ENCODE results near the gene IER3.
"Not testable (repeated sequence)": the region's sequence is repeated elsewhere in the genome, so short reads cannot be mapped to it uniquely, and the experiment has no call there.

Gene IER3

DNA sequence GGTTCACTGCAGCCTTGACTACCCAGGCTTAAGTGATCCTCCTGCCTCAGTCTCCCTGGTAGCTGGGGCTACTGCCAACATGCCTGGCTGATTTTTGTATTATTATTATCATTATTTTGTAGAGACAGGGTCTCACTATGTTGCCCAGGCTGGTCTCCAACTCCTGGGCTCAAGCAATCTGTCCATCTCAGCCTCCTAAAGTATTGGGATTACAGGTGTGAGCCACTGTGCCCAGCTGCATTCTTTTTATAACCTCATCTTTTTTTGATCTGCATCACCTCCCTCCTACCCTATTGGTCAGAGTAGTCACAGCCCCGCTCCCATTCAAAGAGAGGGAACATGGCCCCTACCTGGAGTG lies 23.6 kb upstream of the IER3 start:
- no peaks in the 10 kb centered on the region for H3K9me3 ChIP-seq
- H3K4me1 ChIP-seq = peaks cover 0 to 30% (median 19%) of the 10 kb centered on the region in 4 donors
- no peak for DNase-seq
- no peaks in the 10 kb centered on the region for H3K27me3 ChIP-seq
- no peak overlapping the region for H3K4me3 ChIP-seq
- intact Hi-C loops (cut with DNase I; ENCODE audit: low total_unique reads) = no loop called here
- TF ChIP-seq, protein P1, sequence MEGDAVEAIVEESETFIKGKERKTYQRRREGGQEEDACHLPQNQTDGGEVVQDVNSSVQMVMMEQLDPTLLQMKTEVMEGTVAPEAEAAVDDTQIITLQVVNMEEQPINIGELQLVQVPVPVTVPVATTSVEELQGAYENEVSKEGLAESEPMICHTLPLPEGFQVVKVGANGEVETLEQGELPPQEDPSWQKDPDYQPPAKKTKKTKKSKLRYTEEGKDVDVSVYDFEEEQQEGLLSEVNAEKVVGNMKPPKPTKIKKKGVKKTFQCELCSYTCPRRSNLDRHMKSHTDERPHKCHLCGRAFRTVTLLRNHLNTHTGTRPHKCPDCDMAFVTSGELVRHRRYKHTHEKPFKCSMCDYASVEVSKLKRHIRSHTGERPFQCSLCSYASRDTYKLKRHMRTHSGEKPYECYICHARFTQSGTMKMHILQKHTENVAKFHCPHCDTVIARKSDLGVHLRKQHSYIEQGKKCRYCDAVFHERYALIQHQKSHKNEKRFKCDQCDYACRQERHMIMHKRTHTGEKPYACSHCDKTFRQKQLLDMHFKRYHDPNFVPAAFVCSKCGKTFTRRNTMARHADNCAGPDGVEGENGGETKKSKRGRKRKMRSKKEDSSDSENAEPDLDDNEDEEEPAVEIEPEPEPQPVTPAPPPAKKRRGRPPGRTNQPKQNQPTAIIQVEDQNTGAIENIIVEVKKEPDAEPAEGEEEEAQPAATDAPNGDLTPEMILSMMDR (IDR thresholded peaks at IDR 0.05) = no peak
- no peaks in the 10 kb centered on the region for H3K36me3 ChIP-seq
- no peak overlapping the region for H3K27ac ChIP-seq

DNA sequence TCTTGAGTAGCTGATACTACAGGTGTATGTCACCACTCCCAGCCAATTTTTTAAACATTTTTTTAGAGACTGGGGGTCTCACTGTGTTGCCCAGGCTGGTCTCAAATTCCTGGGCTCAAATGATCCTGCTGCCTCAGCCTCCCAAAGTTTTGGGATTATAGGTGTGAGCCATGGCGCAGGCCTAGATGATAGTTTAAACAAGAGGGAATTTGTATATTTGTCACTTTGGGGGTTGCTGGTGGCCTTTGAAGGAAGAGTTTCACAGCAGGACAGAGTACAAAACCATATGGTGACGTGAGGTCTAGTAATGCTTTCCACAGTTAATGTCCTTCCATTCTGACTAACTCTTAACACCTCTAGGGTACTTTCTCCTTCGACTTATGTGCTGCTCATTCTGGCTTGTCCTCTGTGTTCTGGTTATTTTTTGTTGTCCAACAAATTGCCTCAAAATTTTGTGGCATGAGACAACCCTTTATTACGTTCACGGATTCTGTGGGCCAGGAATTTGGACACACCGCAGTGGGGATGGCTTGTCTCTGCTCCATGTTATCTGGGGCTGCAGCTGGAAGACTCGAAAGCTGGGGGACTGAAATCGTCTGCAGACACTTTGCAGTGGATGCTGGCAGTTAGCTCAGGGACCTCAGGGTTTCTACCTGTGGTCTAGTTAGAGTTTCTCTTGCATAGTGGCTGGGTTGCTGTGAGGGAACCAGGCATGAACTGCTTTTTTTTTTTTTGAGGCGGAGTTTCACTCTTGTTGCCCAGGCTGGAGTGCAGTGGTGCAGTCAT lies 23.0 kb upstream of the IER3 start:
- H3K36me3 ChIP-seq = no peaks in the 10 kb centered on the region
- no peak overlapping the region for H3K27ac ChIP-seq
- H3K4me3 ChIP-seq = no peak overlapping the region
- TF ChIP-seq, protein P1 (IDR thresholded peaks at IDR 0.05) = no peak
- peaks cover 0 to 30% (median 19%) of the 10 kb centered on the region in 4 donors for H3K4me1 ChIP-seq
- intact Hi-C loops (cut with DNase I; ENCODE audit: low total_unique reads) = no loop called here
- no peaks in the 10 kb centered on the region for H3K27me3 ChIP-seq
- no peaks in the 10 kb centered on the region for H3K9me3 ChIP-seq
- no peak for DNase-seq

DNA sequence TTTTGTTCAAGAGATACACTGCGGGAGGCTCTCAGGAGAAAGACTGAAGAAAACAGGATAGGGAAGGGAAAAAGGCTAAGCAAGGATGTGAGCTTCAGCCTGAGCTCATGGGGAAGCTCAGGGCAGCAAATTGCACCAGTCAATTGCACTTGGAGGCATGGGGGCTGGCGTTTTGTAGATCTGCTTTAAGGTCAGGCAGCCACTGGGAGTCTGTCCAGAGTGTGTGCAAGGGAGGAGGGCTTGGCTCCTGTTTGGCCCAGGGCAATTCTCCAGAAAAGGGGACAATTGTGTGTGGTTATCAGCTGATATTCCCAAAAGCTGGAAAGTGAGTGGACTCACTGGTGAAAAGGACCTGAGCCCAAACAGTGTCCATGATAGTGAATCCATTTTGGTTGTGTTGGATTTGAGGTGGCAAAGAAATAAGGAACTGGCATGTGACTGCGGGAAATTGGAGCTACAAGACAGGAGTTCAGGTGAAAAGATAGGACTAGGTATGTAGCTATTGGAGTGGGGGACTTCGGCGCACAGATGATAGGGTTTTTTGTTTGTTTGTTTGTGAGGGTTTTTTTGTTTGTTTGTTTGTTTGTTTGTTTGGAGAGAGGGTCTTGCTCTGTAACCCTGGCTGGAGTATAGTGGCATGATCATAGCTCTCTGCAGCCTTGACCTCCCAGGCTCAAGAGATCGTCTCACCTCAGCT lies 22.3 kb upstream of the IER3 start:
- Histone ChIP-seq H3K9me3 (no peaks in the 10 kb centered on the region), H3K27ac (no peak overlapping the region)
- intact Hi-C loops (cut with DNase I; ENCODE audit: low total_unique reads) = no loop called here

DNA sequence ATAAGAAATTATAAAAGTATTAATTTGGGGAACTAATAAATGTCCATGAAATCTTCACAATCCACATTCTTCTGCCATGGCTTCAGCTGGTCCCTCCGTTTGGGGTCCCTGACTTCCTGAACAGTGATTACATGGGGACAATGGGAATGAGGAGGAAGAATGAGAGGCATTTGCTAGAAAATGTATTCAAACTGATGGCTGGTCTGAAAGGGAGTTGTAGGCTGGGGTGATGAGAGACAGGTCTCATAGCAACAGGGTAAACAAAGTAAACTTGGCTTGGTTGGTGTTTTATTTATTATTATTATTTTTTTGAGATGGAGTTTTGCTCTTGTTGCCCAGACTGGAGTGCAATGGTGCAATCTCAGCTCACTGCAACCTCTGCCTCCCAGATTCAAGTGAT lies 21.1 kb upstream of the IER3 start:
- H3K27ac ChIP-seq; intact Hi-C loops (cut with DNase I; ENCODE audit: low total_unique reads); DNase-seq; H3K9me3 ChIP-seq; H3K27me3 ChIP-seq; H3K4me3 ChIP-seq; H3K36me3 ChIP-seq: not testable (repeated sequence)
- peaks cover 0 to 36% (median 23%) of the 10 kb centered on the region in 4 donors for H3K4me1 ChIP-seq

More for the DNA sequence above, 22.3 kb upstream of the IER3 start:
- TF ChIP-seq, protein P1 (IDR thresholded peaks at IDR 0.05) = no peak
- no peak for DNase-seq
- Histone ChIP-seq H3K4me3 (no peak overlapping the region), H3K4me1 (peaks cover 0 to 30% (median 19%) of the 10 kb centered on the region in 4 donors), H3K36me3 (no peaks in the 10 kb centered on the region), H3K27me3 (no peaks in the 10 kb centered on the region)

DNA sequence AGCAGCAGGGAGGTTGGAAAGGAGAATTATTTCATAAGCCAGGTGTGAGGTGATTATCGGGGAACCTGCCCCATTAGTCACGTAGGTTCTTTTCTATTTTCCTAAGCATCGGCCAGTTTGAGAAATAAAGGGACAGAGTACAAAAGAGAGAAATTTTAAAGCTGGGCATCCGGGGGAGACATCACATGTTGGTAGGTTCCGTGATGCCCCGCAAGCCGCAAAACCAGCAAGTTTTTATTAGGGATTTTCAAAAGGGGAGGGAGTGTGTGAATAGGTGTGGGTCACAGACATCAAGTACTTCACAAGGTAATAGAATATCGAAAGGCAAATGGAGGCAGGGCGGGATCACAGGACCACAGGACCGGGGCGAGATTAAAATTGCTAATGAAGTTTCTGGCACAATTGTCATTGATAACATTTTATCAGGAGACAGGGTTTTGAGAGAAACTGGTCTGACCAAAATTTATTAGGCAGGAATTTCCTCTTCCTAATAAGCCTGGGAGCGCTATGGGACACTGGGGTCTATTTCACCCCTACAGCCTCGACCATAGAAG lies 20.2 kb upstream of the IER3 start:
- H3K36me3 ChIP-seq; H3K27ac ChIP-seq; H3K4me3 ChIP-seq; DNase-seq; H3K27me3 ChIP-seq; H3K9me3 ChIP-seq; intact Hi-C loops (cut with DNase I; ENCODE audit: low total_unique reads): not testable (repeated sequence)
- peaks cover 0 to 38% (median 20%) of the 10 kb centered on the region in 4 donors for H3K4me1 ChIP-seq

DNA sequence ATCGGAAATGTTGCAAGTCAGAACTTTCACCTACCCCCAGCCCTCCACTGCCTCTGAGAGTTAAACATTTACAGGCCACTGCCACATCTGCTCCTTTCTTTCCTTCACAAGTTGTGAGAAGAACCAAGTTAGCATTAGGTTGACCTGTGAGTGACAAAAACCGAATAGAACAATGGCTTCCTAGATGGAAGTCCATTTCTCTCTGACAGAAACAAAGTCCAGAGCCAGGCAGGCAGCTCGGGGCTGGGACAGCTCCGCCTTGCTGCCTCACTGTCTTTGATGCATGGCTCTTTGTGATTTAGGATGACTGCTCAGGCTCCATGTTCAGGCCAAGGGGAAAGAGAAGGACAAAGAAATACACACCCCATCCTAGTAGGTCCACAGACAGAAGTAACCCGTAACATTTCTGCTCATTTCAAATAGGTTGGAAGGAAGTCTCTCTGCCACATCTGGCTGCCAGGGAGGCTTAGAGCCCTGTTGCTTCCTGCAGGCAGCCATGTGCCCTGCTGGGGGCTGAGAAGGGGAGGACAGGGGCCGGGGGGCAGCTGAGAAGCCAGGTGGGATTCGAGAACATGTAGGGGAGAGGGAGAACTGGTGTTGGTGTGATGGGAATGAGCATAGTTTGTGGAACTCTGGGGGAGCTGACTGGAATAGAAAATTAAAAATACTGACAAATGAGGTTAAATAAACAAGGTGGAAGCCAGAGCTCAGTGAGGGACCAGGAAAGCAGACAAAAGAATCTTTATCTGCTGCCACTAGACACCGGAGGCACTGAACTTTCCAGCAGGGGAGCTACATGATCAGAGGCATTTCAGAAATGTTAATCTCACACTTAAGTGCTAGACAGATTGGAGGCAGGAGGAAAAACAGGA lies 19.5 kb upstream of the IER3 start:
- Histone ChIP-seq H3K4me3 (no peak overlapping the region), H3K36me3 (no peaks in the 10 kb centered on the region), H3K9me3 (no peaks in the 10 kb centered on the region), H3K4me1 (peaks cover 0 to 38% (median 17%) of the 10 kb centered on the region in 4 donors), H3K27me3 (no peaks in the 10 kb centered on the region), H3K27ac (no peak overlapping the region)
- TF ChIP-seq, protein P1 (IDR thresholded peaks at IDR 0.05) = no peak
- no peak for DNase-seq
- intact Hi-C loops (cut with DNase I; ENCODE audit: low total_unique reads) = no loop called here
